ENCODE measurements around the gene PER3.

GRCh38 chr1:7771823-7772299 lies 12.2 kb upstream of the PER3 start:
- TF ChIP-seq YY1 (IDR thresholded peaks at IDR 0.05) (no peak), CTCF (IDR thresholded peaks at IDR 0.05; ENCODE audit: low read depth, low read length, missing input control) (no peak), SP1 (IDR thresholded peaks at IDR 0.05) (no peak), RAD21 (IDR thresholded peaks at IDR 0.05) (no peak), MAX (IDR thresholded peaks at IDR 0.05) (no peak), JUND (IDR thresholded peaks at IDR 0.05) (no peak), EGR1 (IDR thresholded peaks at IDR 0.05; ENCODE audit: low read depth in 2 of 2) (no peak), TAF1 (conservative IDR thresholded peaks at IDR 0.05) (no peak), HNF4G (IDR thresholded peaks at IDR 0.05) (no peak), RXRA (IDR thresholded peaks at IDR 0.05) (no peak)
- TF ChIP-seq, protein P1, sequence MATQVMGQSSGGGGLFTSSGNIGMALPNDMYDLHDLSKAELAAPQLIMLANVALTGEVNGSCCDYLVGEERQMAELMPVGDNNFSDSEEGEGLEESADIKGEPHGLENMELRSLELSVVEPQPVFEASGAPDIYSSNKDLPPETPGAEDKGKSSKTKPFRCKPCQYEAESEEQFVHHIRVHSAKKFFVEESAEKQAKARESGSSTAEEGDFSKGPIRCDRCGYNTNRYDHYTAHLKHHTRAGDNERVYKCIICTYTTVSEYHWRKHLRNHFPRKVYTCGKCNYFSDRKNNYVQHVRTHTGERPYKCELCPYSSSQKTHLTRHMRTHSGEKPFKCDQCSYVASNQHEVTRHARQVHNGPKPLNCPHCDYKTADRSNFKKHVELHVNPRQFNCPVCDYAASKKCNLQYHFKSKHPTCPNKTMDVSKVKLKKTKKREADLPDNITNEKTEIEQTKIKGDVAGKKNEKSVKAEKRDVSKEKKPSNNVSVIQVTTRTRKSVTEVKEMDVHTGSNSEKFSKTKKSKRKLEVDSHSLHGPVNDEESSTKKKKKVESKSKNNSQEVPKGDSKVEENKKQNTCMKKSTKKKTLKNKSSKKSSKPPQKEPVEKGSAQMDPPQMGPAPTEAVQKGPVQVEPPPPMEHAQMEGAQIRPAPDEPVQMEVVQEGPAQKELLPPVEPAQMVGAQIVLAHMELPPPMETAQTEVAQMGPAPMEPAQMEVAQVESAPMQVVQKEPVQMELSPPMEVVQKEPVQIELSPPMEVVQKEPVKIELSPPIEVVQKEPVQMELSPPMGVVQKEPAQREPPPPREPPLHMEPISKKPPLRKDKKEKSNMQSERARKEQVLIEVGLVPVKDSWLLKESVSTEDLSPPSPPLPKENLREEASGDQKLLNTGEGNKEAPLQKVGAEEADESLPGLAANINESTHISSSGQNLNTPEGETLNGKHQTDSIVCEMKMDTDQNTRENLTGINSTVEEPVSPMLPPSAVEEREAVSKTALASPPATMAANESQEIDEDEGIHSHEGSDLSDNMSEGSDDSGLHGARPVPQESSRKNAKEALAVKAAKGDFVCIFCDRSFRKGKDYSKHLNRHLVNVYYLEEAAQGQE (IDR thresholded peaks at IDR 0.05) = no peak
